AG04449 (cell line): ENCODE results near the gene EEF2.

Experiments
- CTCF ChIA-PET: fragments of 350-600 bp; formaldehyde crosslinking; extraction: SDS; loops from one replicate; lab custom pipeline; 2021; ENCODE audit warnings: antibody characterized with exemption; lab: Yijun Ruan, JAX
- POLR2A ChIA-PET: fragments of 400-600, 350-600 bp; formaldehyde crosslinking; extraction: SDS; loops from one replicate; lab custom pipeline; 2020; ENCODE audit warnings: antibody characterized with exemption, inconsistent platforms; lab: Yijun Ruan, JAX
- DNase-seq: peaks from one replicate; pipeline ENCODE4 v3.0.0-alpha.2; 2010; ENCODE audit warnings: low read depth, low spot score
- H3K4me3 ChIP-seq: 2 replicates; pipeline ENCODE4 v1.5.1; 2011; ENCODE audit warnings: low read depth, mild to moderate bottlenecking, control low read depth, low read length
- TF ChIP-seq, protein P1 (sequence below): IDR thresholded peaks from one replicate; pipeline ENCODE4 v1.5.1; 2011; ENCODE audit warnings: mild to moderate bottlenecking, moderate library complexity, low read length, control low read depth, inconsistent platforms; ENCODE audit not compliant: insufficient read depth; ENCODE audit errors: missing control alignments

The EEF2 gene

DNA sequence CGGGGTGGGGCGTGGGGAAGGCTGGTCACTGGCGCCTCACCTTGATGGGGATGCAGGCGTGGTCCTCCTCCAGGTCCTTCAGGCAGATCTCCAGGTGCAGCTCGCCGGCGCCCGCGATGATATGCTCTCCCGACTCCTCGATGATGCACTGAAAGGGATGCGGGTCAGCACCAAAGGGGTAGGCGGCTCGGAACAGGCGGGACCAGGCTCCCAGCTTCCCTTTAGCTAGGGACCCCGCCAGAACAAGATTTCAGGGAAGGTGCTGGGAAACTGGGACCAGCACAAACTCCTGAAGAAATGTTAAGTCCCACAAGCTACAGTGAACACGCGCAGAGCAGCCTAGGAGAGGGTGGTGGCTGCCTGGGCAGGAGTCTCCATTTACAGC lies 6.0 kb downstream of the EEF2 start:
- ChIA-PET POLR2A (interaction anchor here (2.0 to 8.9 kb wide), 2 partner anchors 8 to 10 kb away, joined by 7 to 266 read pairs; partner anchors contain the start of gene DAPK3), CTCF (interaction anchor here (0.5 to 1.1 kb wide), 2 partner anchors 8 to 1019 kb away, joined by 3 read pairs; no protein-coding TSS in a partner anchor)
- TF ChIP-seq, protein P1, sequence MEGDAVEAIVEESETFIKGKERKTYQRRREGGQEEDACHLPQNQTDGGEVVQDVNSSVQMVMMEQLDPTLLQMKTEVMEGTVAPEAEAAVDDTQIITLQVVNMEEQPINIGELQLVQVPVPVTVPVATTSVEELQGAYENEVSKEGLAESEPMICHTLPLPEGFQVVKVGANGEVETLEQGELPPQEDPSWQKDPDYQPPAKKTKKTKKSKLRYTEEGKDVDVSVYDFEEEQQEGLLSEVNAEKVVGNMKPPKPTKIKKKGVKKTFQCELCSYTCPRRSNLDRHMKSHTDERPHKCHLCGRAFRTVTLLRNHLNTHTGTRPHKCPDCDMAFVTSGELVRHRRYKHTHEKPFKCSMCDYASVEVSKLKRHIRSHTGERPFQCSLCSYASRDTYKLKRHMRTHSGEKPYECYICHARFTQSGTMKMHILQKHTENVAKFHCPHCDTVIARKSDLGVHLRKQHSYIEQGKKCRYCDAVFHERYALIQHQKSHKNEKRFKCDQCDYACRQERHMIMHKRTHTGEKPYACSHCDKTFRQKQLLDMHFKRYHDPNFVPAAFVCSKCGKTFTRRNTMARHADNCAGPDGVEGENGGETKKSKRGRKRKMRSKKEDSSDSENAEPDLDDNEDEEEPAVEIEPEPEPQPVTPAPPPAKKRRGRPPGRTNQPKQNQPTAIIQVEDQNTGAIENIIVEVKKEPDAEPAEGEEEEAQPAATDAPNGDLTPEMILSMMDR = no peak
- H3K4me3 ChIP-seq = no peak overlapping the region
- DNase-seq = no peak

DNA sequence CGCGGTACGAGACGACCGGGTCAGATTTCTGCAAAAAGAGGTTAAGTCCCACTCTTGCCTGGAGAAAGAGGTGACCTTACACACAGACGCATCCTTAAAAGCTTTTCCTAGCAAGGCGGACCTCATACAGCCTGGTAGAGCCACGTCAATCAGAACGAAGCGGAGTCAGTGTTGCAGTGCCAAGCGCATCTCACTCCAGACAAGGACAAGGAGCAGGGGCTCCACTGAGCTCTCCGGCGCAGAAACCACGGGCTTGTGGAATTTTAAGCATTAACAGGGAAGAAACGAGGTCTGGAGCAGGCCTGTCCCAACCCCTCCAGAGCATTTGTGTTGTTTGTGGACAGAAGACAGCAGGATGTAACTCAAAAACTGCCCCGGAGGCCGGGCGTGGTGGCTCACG lies 7.1 kb downstream of the EEF2 start:
- TF ChIP-seq, protein P1 = no peak
- CTCF ChIA-PET = no interaction called here

DNA sequence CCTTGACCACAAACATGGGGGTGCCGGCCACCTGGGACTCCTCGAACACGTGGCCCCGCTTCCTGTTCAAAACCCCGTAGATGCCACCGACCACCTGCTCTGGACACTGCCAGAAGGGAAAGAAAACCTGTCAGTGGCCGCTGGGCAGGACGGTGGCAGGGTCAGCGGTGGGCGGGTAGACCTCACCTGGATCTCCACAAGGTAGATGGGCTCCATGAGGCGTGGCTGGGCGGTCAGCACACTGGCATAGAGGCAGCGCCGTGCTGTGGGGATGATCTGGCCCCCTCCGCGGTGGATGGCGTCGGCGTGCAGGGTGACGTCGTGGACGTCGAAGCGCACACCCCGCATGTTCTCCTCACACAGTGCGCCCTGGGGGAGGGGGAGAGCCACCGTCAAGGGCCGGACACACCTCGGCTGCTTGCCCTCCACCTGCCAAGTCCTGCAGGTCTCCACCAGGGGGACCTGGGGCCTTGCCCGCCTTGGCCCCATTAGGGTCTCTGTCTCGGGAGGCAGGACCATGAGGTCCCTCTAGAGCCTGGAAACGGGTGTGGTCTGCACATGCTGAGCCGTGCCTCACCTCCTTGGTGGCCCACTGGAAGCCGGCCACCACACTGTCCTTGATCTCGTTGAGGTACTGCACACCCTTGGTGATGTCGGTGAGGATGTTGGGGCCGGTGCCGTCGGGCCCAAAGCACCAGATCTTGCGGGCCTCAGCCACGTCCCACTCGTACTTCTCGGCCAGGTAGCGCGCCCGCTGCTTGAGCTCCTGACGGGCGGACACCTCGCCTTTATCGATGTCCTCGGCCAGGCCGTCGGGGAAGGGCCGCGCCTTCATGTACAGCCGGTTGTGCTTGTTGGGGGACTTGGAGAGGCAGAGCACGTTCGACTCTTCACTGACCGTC lies 7.8 kb downstream of the EEF2 start:
- CTCF ChIA-PET = no interaction called here
- POLR2A ChIA-PET = interaction anchor here (2.0 to 8.9 kb wide), 3 partner anchors 7 to 10 kb away, joined by 7 to 266 read pairs (median 25); partner anchors contain the start of genes DAPK3 and EEF2
- DNase-seq = no peak
- TF ChIP-seq, protein P1 = no peak
- H3K4me3 ChIP-seq = no peak overlapping the region

More for the DNA sequence above, 7.1 kb downstream of the EEF2 start:
- no peak overlapping the region for H3K4me3 ChIP-seq
- no peak for DNase-seq
- POLR2A ChIA-PET = interaction anchor here (2.0 to 8.9 kb wide), 2 partner anchors 8 to 9 kb away, joined by 7 to 266 read pairs; partner anchors contain the start of gene DAPK3

DNA sequence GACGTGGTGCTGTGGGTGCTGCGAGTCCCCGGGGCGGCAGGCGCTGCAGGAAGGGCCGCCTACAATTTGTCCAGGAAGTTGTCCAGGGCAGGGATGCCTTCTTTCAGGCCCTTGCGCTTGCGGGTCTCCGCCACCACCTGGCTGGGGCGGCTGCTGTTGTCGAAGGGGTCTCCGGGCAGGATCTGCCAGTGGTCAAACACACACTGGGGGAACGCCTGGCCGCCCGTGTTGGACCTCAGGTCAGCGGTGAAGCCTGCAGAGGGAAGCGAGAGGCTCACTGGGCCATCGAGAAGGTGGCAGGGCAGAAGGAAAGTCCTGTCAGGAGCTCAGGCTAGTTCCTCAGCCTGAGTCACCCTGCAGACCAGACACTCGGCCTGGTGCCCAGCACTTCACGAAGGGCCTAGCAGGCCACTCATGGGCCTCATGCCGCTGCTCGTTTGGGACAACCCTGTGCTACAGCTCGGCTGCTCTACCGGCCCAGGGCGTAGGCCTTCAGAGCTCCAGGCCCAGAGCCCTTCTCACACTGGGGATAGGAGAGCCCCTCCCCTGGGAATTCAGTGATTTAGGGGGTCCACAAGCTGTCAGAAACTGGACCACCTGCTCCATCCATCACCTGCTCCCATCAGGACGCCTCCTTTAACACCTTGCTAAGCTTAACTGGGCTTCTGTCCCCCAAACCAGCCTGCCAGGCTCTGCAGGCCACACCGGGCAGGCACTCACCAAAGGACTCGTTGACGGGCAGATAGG lies 8.6 kb downstream of the EEF2 start:
- CTCF ChIA-PET = no interaction called here
- no peak for DNase-seq
- TF ChIP-seq, protein P1 = no peak
- H3K4me3 ChIP-seq = no peak overlapping the region
- POLR2A ChIA-PET = interaction anchor here (2.8 kb wide), 1 partner anchor 8 kb away, joined by 25 read pairs; the partner anchor contains the start of gene EEF2

DNA sequence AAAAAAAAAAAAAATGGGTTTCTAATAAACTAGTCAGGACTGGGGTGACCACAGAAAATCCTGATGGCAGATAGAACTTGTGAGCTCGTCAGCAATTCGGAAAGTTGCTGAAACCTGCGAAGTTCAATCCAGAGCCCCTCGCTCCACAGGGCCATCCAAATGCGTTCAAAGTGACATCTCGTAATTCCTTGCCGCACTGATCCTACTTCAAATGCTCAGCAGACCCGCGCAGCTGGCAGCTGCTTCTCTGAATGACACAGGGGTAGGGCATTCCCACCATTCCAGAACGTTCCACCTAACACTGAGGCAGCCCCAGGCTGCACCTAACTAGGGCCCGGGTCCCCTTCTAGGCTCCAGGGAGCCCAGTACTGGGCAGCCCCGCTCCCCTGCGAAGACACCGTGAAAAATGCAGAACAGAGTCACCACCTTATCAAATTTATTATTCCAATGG lies 9.6 kb downstream of the EEF2 start:
- H3K4me3 ChIP-seq = no peak overlapping the region
- POLR2A ChIA-PET = interaction anchor here (0.6 to 2.8 kb wide), 2 partner anchors 9 to 121 kb away, joined by 3 to 25 read pairs; partner anchors contain the start of gene EEF2
- TF ChIP-seq, protein P1 = no peak
- CTCF ChIA-PET = interaction anchor here (1.2 kb wide), 2 partner anchors 8 to 12 kb away, joined by 3 to 5 read pairs; no protein-coding TSS in a partner anchor
- DNase-seq = no peak
